Astrocyte (in vitro differentiated cells and primary cell): ENCODE results near the gene SLC30A1. TPM values are rescaled to one million over a fixed set of nuclear protein-coding genes. Genes with fewer than 3 reads are reported as not detected.

Experiments
- DNase-seq: peaks from one replicate; pipeline ENCODE4 v3.0.0-alpha.2; 2010; ENCODE audit warnings: low read depth
- FAIRE-seq: peaks from 2 replicates; lab custom pipeline; 2011; peaks lifted over from hg19 to GRCh38; lab: Jason Lieb, UNC
- H2AFZ ChIP-seq: 2 replicates; pipeline ENCODE4 v1.6.0; 2012; ENCODE audit warnings: low read depth, low read length, inconsistent platforms
- H3K27ac ChIP-seq: 2 replicates; pipeline ENCODE4 v1.5.1; 2011; ENCODE audit warnings: low read depth, low read length, inconsistent platforms
- H3K27me3 ChIP-seq: 2 replicates; pipeline ENCODE4 v1.6.0; 2011; ENCODE audit warnings: low read length, inconsistent platforms; ENCODE audit not compliant: insufficient read depth
- H3K36me3 ChIP-seq: 2 replicates; pipeline ENCODE4 v1.5.1; 2011; ENCODE audit warnings: low read length, inconsistent platforms; ENCODE audit not compliant: insufficient read depth
- H3K4me1 ChIP-seq: 2 replicates; pipeline ENCODE4 v1.5.1; 2011; ENCODE audit warnings: low read length, inconsistent platforms; ENCODE audit not compliant: insufficient read depth
- H3K4me2 ChIP-seq: 2 replicates; pipeline ENCODE4 v1.6.0; 2012; ENCODE audit warnings: low read length, inconsistent platforms
- H3K4me3 ChIP-seq: 2 replicates; pipeline ENCODE4 v1.5.1; 2011; ENCODE audit warnings: low read depth, mild to moderate bottlenecking, low read length, inconsistent platforms; ENCODE audit not compliant: insufficient read depth
- H3K79me2 ChIP-seq: 2 replicates; pipeline ENCODE4 v1.6.0; 2012; ENCODE audit warnings: mild to moderate bottlenecking, low read length, inconsistent platforms; ENCODE audit not compliant: insufficient read depth
- H3K9ac ChIP-seq: 2 replicates; pipeline ENCODE4 v1.6.0; 2012; ENCODE audit warnings: mild to moderate bottlenecking, low read length, inconsistent platforms
- H3K9me3 ChIP-seq: 2 replicates; pipeline ENCODE4 v1.5.1; 2012; ENCODE audit warnings: low read depth, mild to moderate bottlenecking, low read length, inconsistent platforms; ENCODE audit not compliant: insufficient read depth
- H4K20me1 ChIP-seq: 2 replicates; pipeline ENCODE4 v1.6.0; 2012; ENCODE audit warnings: low read length, inconsistent platforms; ENCODE audit not compliant: insufficient read depth
- H3K27ac Mint-ChIP-seq: one replicate; pipeline ENCODE4 v1.8.0; 2021; ENCODE audit warnings: mild to moderate bottlenecking, mixed read lengths; ENCODE audit not compliant: unreplicated experiment
- H3K27me3 Mint-ChIP-seq: one replicate; pipeline ENCODE4 v1.8.0; 2021; ENCODE audit warnings: low read depth, mixed read lengths; ENCODE audit not compliant: unreplicated experiment
- H3K36me3 Mint-ChIP-seq: one replicate; pipeline ENCODE4 v1.8.0; 2021; ENCODE audit warnings: low read depth, mixed read lengths; ENCODE audit not compliant: unreplicated experiment
- H3K4me1 Mint-ChIP-seq: one replicate; pipeline ENCODE4 v1.8.0; 2021; ENCODE audit warnings: low read depth, mixed read lengths; ENCODE audit not compliant: unreplicated experiment
- H3K4me3 Mint-ChIP-seq: one replicate; pipeline ENCODE4 v1.8.0; 2021; ENCODE audit warnings: mild to moderate bottlenecking, moderate library complexity, mixed read lengths; ENCODE audit not compliant: unreplicated experiment
- H3K9me3 Mint-ChIP-seq: one replicate; pipeline ENCODE4 v1.8.0; 2021; ENCODE audit warnings: mild to moderate bottlenecking, mixed read lengths; ENCODE audit not compliant: unreplicated experiment
- CTCF ChIP-seq: IDR thresholded peaks from 2 replicates; pipeline ENCODE4 v1.5.1; 2011; ENCODE audit warnings: low read depth, mild to moderate bottlenecking, inconsistent platforms, low read length, moderate library complexity; ENCODE audit not compliant: insufficient read depth
- EZH2 ChIP-seq: IDR thresholded peaks from 2 replicates; pipeline ENCODE4 v1.6.1; 2012; ENCODE audit warnings: mild to moderate bottlenecking, low read length, inconsistent platforms; ENCODE audit not compliant: insufficient read depth
- total RNA-seq: library from RNA; stranded (reverse); gene quantifications from 2 replicates; pipeline ENCODE4 v1.2.1, GENCODE V29; 2021

SLC30A1 gene
- total RNA-seq, 1 donor from 2014 or later, result 35.0 TPM

- no peak overlapping the region for H3K4me2 ChIP-seq
- H2AFZ ChIP-seq, result no peak overlapping the region
- no peak overlapping the region for H3K4me3 ChIP-seq
- H3K27me3 ChIP-seq, result peaks cover 10% of the 10 kb centered on the region
- Mint-ChIP-seq H3K27ac (no peak overlapping the region), H3K4me3 (no peak overlapping the region), H3K27me3 (peaks cover 30% of the 10 kb centered on the region), H3K4me1 (no peaks in the 10 kb centered on the region), H3K9me3 (peaks cover 2% of the 10 kb centered on the region), H3K36me3 (no peaks in the 10 kb centered on the region)
- no peaks in the 10 kb centered on the region for H3K9me3 ChIP-seq
- no peaks in the 10 kb centered on the region for H3K4me1 ChIP-seq
- no peak overlapping the region for H3K9ac ChIP-seq
- no peak overlapping the region for H3K27ac ChIP-seq
- no peaks in the 10 kb centered on the region for H3K79me2 ChIP-seq
- no peak for DNase-seq
- no peak for FAIRE-seq
- TF ChIP-seq CTCF (no peak), EZH2 (no peak)
- no peaks in the 10 kb centered on the region for H4K20me1 ChIP-seq
- H3K36me3 ChIP-seq, result no peaks in the 10 kb centered on the region
Measured at GRCh38 chr1:211526101-211526500, 52.9 kb downstream of the SLC30A1 start.

- no peaks in the 10 kb centered on the region for H3K4me1 Mint-ChIP-seq
- no peaks in the 10 kb centered on the region for H3K9me3 ChIP-seq
- H3K4me2 ChIP-seq, result no peak overlapping the region
- no peak for FAIRE-seq
- no peaks in the 10 kb centered on the region for H3K4me1 ChIP-seq
- no peaks in the 10 kb centered on the region for H3K36me3 Mint-ChIP-seq
- H3K9me3 Mint-ChIP-seq, result peaks cover 2% of the 10 kb centered on the region
- no peak for DNase-seq
- H3K36me3 ChIP-seq, result no peaks in the 10 kb centered on the region
- H3K27me3 Mint-ChIP-seq, result peaks cover 21% of the 10 kb centered on the region
- H2AFZ ChIP-seq, result no peak overlapping the region
- H3K4me3 Mint-ChIP-seq, result no peak overlapping the region
- H3K27me3 ChIP-seq, result peaks cover 10% of the 10 kb centered on the region
- no peak for TF ChIP-seq CTCF
- no peak for TF ChIP-seq EZH2
- H3K27ac ChIP-seq, result no peak overlapping the region
- H3K79me2 ChIP-seq, result no peaks in the 10 kb centered on the region
- H3K27ac Mint-ChIP-seq, result no peak overlapping the region
- H3K9ac ChIP-seq, result no peak overlapping the region
- H4K20me1 ChIP-seq, result no peaks in the 10 kb centered on the region
- H3K4me3 ChIP-seq, result no peak overlapping the region
Measured at GRCh38 chr1:211525101-211525676, 53.8 kb downstream of the SLC30A1 start.

GRCh38 chr1:211524521-211524920 lies 54.4 kb downstream of the SLC30A1 start:
- H3K27ac ChIP-seq, result no peak overlapping the region
- H2AFZ ChIP-seq, result no peak overlapping the region
- no peak overlapping the region for H3K4me2 ChIP-seq
- H3K36me3 Mint-ChIP-seq, result no peaks in the 10 kb centered on the region
- H3K27ac Mint-ChIP-seq, result no peak overlapping the region
- H3K9me3 ChIP-seq, result no peaks in the 10 kb centered on the region
- TF ChIP-seq CTCF (no peak), EZH2 (no peak)
- no peaks in the 10 kb centered on the region for H4K20me1 ChIP-seq
- peaks cover 14% of the 10 kb centered on the region for H3K27me3 Mint-ChIP-seq
- no peaks in the 10 kb centered on the region for H3K4me1 Mint-ChIP-seq
- no peaks in the 10 kb centered on the region for H3K4me1 ChIP-seq
- no peak overlapping the region for H3K4me3 ChIP-seq
- H3K9me3 Mint-ChIP-seq, result peaks cover 2% of the 10 kb centered on the region
- no peak for DNase-seq
- H3K79me2 ChIP-seq, result no peaks in the 10 kb centered on the region
- H3K27me3 ChIP-seq, result peaks cover 5% of the 10 kb centered on the region
- H3K9ac ChIP-seq, result no peak overlapping the region
- H3K4me3 Mint-ChIP-seq, result no peak overlapping the region
- no peak for FAIRE-seq
- H3K36me3 ChIP-seq, result no peaks in the 10 kb centered on the region
